GM10248 (cell line): ENCODE data around the gene RNF145.

Experiments used
- CTCF ChIA-PET: fragments of 300-600 bp; sonication (Branson Sonifier 250); formaldehyde crosslinking; extraction: SDS; loops from one replicate; lab custom pipeline; 2021; ENCODE audit warnings: antibody characterized with exemption; lab: Yijun Ruan, JAX
- POLR2A ChIA-PET: fragments of 350-650 bp; sonication (Branson Sonifier 250); formaldehyde crosslinking; extraction: SDS; loops from one replicate; lab custom pipeline; 2020; ENCODE audit warnings: antibody characterized with exemption; lab: Yijun Ruan, JAX
- DNase-seq: peaks from one replicate; pipeline ENCODE4 v3.0.0; 2012; ENCODE audit errors: extremely low spot score
- CTCF ChIP-seq: IDR thresholded peaks from 2 replicates; pipeline ENCODE4 v1.5.1; 2012; ENCODE audit warnings: mild to moderate bottlenecking, low read depth; ENCODE audit errors: extremely low read depth, missing control alignments, control extremely low read depth

Gene RNF145

DNA sequence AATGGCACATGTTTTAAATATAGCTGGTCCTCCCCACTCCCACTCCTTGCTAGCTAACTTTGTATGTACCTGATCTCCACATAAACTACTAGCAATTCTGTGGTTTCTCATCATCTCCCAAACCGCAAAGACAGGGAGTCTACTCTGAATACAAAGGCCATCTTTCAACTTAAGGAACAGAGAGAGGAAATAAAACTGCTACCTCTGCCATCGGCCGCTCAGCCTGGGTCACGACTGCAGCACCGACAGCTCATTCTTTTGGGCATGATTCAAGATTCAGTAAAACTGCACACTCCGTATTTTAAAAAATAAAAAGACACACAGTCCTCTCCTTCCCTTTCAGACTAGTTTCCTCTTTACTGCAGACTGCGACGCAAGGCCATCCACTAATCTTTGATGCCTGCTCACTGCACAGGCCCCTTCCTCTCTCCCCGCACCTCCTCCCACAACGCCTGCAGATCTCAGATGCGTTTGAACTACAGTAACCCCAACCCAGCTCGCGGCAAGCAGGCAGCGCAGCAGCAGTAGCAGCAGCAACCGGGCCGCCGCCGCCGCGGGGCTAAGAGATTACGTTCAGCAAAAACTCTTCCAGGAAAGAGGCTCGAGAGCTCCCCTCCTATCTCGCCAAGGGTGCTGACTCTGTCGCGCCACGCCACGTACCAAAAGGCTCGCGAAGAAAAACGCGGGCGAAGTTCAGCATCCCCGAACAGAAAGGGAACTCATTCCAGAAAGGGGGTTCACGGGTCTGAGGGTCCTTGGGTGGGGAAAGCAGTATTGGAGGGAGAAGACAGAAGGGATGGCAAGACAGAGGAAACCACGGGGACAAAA, 1.5 kb downstream of the RNF145 start:
- TF ChIP-seq CTCF: no peak
- ChIA-PET POLR2A (no interaction called here), CTCF (interaction anchor here (0.8 to 3.5 kb wide), 6 partner anchors 9 to 800 kb away, joined by 3 to 14 read pairs (median 8); no protein-coding TSS in a partner anchor)
- DNase-seq: peak; percentile 63

DNA sequence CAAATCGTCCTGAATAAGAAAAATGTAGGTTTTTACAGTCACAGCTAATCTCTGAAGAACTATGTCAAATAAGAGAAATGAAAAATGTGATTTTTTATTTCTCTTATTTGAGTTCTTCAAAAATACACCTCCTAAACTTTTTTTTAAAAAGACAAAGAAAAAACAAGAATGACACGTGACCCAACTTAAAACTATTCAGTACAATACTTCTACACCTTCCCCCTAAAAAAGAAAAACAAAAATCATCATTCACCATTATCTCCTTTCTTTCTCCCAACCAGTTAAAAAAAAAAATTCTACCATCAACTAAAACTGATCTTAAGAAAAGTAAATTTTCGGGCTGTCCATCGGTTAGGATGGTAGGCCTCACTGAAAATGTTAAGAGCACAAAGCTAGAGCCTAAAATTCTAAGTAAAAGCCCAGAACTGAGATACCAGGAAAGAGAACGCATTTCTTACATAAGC, 2.1 kb downstream of the RNF145 start:
- POLR2A ChIA-PET: no interaction called here
- TF ChIP-seq CTCF: no peak
- CTCF ChIA-PET: interaction anchor here (1.3 to 3.5 kb wide), 6 partner anchors 9 to 801 kb away, joined by 3 to 14 read pairs (median 8); no protein-coding TSS in a partner anchor
- no peak for DNase-seq

DNA sequence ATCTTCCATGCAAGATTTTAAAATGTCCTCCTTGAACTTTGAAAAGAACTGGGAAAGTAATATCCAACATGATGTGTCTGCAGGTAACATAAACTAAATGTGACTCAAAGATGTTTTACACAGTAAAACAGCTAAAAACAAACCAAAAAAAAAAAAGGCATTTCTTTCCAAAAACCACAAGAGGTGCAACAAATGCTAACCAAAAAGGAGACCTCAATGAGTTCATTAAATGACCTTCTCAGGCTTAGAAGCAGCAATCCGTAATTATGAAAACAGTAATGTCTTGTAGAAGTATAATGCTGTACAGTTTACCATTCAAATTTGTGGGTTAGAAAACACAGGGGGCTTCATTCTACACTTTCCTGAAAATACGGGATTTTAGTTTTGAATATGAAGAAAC, 2.5 kb downstream of the RNF145 start:
- no peak for DNase-seq
- ChIA-PET POLR2A (no interaction called here), CTCF (interaction anchor here (1.2 to 3.5 kb wide), 5 partner anchors 8 to 801 kb away, joined by 3 to 14 read pairs (median 3); no protein-coding TSS in a partner anchor)
- no peak for TF ChIP-seq CTCF

GRCh38 chr5:159206368-159206767, 3.0 kb downstream of the RNF145 start:
- POLR2A ChIA-PET: no interaction called here
- CTCF ChIA-PET: interaction anchor here (1.2 to 3.5 kb wide), 5 partner anchors 8 to 802 kb away, joined by 3 to 14 read pairs (median 3); no protein-coding TSS in a partner anchor

GRCh38 chr5:159203351-159203750, 6.0 kb downstream of the RNF145 start:
- POLR2A ChIA-PET: no interaction called here
- no peak for DNase-seq

More at GRCh38 chr5:159206368-159206767, 3.0 kb downstream of the RNF145 start:
- no peak for DNase-seq
- TF ChIP-seq CTCF: no peak

More at GRCh38 chr5:159203351-159203750, 6.0 kb downstream of the RNF145 start:
- CTCF ChIA-PET: interaction anchor here (1.2 to 1.8 kb wide), 2 partner anchors 10 to 46 kb away, joined by 3 to 4 read pairs; no protein-coding TSS in a partner anchor
- no peak for TF ChIP-seq CTCF
